OCI-LY7 (cell line): ENCODE data around the gene SLC35A3.

Experiments used
- EZH2phosphoT487 ChIP-seq: fragments of 200-600 bp; sonication (generic); IDR thresholded peaks from 2 replicates; pipeline ENCODE4 v1.6.1; 2018; ENCODE audit warnings: low read depth, borderline replicate concordance, mild to moderate bottlenecking, mixed run types, antibody characterized with exemption, low read length, moderate library complexity, mixed read lengths
- TF ChIP-seq, protein P1 (sequence below): fragments of 200-600 bp; sonication (generic); conservative IDR thresholded peaks from 2 replicates; pipeline ENCODE4 v1.5.1; 2014; ENCODE audit warnings: mild to moderate bottlenecking, antibody characterized with exemption, low read length, moderate library complexity, mixed read lengths

GRCh38 chr1:100051893-100052292 is 82.1 kb downstream of the SLC35A3 start:
- TF ChIP-seq, protein P1, sequence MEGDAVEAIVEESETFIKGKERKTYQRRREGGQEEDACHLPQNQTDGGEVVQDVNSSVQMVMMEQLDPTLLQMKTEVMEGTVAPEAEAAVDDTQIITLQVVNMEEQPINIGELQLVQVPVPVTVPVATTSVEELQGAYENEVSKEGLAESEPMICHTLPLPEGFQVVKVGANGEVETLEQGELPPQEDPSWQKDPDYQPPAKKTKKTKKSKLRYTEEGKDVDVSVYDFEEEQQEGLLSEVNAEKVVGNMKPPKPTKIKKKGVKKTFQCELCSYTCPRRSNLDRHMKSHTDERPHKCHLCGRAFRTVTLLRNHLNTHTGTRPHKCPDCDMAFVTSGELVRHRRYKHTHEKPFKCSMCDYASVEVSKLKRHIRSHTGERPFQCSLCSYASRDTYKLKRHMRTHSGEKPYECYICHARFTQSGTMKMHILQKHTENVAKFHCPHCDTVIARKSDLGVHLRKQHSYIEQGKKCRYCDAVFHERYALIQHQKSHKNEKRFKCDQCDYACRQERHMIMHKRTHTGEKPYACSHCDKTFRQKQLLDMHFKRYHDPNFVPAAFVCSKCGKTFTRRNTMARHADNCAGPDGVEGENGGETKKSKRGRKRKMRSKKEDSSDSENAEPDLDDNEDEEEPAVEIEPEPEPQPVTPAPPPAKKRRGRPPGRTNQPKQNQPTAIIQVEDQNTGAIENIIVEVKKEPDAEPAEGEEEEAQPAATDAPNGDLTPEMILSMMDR = no peak
- no peak for TF ChIP-seq EZH2phosphoT487
